ENCODE results near the gene TSPAN17. TPM values are rescaled to one million over a fixed set of nuclear protein-coding genes. Genes with fewer than 3 reads are reported as not detected.

Gene TSPAN17
- total RNA-seq, 1 experiment from 2014 or later, result 50.1 TPM

DNA sequence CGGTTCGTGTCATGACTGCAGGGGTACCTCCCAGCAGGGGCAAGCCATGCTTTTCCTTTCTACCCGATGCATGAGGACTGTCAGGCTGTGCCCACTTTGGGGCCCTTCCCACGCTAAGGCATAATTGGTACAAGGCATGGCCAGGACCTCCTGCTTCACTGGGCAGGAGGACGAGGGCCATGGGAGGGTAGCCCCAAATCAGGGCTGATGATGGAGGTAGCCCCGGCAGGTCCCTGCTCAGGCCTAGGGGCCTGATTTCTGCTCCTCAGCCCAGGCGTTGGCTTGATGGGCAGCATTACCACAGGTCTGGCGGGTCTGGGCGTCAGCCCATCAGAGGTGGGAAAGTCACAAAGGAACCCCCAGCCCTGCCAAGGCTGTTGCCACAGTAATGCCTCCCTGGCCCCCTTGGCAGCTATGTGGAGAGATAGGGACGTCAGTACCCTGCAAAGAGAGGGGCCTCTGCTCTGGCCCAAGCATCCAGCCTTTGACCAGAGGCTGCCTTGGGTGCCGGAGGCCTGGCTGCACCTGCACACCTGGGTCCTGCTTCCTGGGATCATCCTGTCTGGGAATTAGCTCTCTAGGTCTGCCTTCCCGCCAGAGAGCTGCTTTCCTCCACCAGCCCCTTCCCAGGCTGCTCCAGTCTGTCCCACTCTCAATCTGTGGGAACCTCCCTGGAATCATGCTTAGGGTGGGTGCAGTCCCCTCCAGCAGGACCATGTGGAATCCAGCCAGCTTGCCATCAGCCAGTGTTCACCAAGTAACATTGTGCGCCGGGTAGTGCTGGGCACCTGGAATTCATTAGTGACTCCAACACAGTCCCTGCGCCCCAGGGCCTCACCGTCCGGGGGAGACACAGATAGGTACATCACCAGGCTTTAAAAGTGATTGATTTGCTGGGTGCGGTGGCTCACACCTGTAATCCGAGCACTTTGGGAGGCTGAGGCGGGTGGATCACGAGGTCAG lies 15.4 kb downstream of the TSPAN17 start:
- no peaks in the 10 kb centered on the region for H4K20me1 ChIP-seq (ENCODE audit: insufficient read depth)
- H3K79me2 ChIP-seq (ENCODE audit: insufficient read depth, low read length), result no peaks in the 10 kb centered on the region
- no peak for ATAC-seq
- no peaks in the 10 kb centered on the region for H3K9me3 ChIP-seq (ENCODE audit: control insufficient read depth in 1 of 2, insufficient read depth in 1 of 2, low read depth in 1 of 2, low read length in 2 of 2)
- intact Hi-C loops (cut with micrococcal nuclease), result loop anchor here (5.0 kb wide), 1 partner anchor 160 kb away; no protein-coding TSS in a partner anchor
- H3K4me2 ChIP-seq (ENCODE audit: low read length), result no peak overlapping the region
- ChIA-PET CTCF (interaction anchor here (1.2 kb wide), 1 partner anchor 451 kb away, joined by 4 read pairs; no protein-coding TSS in a partner anchor), RAD21 (ENCODE audit: low non-redundant PET in 1 of 2, low total read pairs in 2 of 2, uncharacterized antibody in 2 of 2, unreplicated experiment in 2 of 2) (no interaction called here), POLR2A (no interaction called here)
- H3K27ac ChIP-seq (ENCODE audit: low read depth, low read length), result no peak overlapping the region
- TF ChIP-seq, protein P1, sequence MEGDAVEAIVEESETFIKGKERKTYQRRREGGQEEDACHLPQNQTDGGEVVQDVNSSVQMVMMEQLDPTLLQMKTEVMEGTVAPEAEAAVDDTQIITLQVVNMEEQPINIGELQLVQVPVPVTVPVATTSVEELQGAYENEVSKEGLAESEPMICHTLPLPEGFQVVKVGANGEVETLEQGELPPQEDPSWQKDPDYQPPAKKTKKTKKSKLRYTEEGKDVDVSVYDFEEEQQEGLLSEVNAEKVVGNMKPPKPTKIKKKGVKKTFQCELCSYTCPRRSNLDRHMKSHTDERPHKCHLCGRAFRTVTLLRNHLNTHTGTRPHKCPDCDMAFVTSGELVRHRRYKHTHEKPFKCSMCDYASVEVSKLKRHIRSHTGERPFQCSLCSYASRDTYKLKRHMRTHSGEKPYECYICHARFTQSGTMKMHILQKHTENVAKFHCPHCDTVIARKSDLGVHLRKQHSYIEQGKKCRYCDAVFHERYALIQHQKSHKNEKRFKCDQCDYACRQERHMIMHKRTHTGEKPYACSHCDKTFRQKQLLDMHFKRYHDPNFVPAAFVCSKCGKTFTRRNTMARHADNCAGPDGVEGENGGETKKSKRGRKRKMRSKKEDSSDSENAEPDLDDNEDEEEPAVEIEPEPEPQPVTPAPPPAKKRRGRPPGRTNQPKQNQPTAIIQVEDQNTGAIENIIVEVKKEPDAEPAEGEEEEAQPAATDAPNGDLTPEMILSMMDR (IDR thresholded peaks at IDR 0.05 in 2 of 3, conservative IDR thresholded peaks at IDR 0.05 in 1 of 3; ENCODE audit: borderline replicate concordance in 1 of 3, insufficient read depth in 1 of 3, low read depth in 2 of 3, low read length in 2 of 3), result no peak
- no peak for TF ChIP-seq POLR2A (IDR thresholded peaks at IDR 0.05; ENCODE audit: borderline replicate concordance, extremely low read depth, insufficient read depth, insufficient read length)
- TF ChIP-seq, protein P2, sequence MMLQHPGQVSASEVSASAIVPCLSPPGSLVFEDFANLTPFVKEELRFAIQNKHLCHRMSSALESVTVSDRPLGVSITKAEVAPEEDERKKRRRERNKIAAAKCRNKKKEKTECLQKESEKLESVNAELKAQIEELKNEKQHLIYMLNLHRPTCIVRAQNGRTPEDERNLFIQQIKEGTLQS (IDR thresholded peaks at IDR 0.05), result no peak
- TF ChIP-seq RAD21 (IDR thresholded peaks at IDR 0.05; ENCODE audit: low read depth), result no peak
- TF ChIP-seq FOSL1 (IDR thresholded peaks at IDR 0.05; ENCODE audit: low read depth), result no peak
- TF ChIP-seq SP1 (IDR thresholded peaks at IDR 0.05; ENCODE audit: low read depth), result no peak
- no peak for TF ChIP-seq CEBPB (IDR thresholded peaks at IDR 0.05; ENCODE audit: low read depth)
- TF ChIP-seq YY1 (IDR thresholded peaks at IDR 0.05; ENCODE audit: extremely low read depth, insufficient replicate concordance, low read depth, low read length), result no peak
- TF ChIP-seq SRF (IDR thresholded peaks at IDR 0.05; ENCODE audit: low read depth), result no peak
- TF ChIP-seq EZH2 (IDR thresholded peaks at IDR 0.05), result no peak
- TF ChIP-seq, protein P3, sequence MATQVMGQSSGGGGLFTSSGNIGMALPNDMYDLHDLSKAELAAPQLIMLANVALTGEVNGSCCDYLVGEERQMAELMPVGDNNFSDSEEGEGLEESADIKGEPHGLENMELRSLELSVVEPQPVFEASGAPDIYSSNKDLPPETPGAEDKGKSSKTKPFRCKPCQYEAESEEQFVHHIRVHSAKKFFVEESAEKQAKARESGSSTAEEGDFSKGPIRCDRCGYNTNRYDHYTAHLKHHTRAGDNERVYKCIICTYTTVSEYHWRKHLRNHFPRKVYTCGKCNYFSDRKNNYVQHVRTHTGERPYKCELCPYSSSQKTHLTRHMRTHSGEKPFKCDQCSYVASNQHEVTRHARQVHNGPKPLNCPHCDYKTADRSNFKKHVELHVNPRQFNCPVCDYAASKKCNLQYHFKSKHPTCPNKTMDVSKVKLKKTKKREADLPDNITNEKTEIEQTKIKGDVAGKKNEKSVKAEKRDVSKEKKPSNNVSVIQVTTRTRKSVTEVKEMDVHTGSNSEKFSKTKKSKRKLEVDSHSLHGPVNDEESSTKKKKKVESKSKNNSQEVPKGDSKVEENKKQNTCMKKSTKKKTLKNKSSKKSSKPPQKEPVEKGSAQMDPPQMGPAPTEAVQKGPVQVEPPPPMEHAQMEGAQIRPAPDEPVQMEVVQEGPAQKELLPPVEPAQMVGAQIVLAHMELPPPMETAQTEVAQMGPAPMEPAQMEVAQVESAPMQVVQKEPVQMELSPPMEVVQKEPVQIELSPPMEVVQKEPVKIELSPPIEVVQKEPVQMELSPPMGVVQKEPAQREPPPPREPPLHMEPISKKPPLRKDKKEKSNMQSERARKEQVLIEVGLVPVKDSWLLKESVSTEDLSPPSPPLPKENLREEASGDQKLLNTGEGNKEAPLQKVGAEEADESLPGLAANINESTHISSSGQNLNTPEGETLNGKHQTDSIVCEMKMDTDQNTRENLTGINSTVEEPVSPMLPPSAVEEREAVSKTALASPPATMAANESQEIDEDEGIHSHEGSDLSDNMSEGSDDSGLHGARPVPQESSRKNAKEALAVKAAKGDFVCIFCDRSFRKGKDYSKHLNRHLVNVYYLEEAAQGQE (IDR thresholded peaks at IDR 0.05; ENCODE audit: low read depth), result no peak
- TF ChIP-seq POLR2AphosphoS5 (IDR thresholded peaks at IDR 0.05; ENCODE audit: low read depth, low read length), result no peak
- no peak for TF ChIP-seq ELF1 (IDR thresholded peaks at IDR 0.05; ENCODE audit: borderline replicate concordance, low read depth)
- TF ChIP-seq CBX3 (IDR thresholded peaks at IDR 0.05; ENCODE audit: low read depth), result no peak
- no peak for TF ChIP-seq JUND (IDR thresholded peaks at IDR 0.05)
- no peak for TF ChIP-seq EGR1 (IDR thresholded peaks at IDR 0.05; ENCODE audit: low read depth)
- TF ChIP-seq, protein P4, sequence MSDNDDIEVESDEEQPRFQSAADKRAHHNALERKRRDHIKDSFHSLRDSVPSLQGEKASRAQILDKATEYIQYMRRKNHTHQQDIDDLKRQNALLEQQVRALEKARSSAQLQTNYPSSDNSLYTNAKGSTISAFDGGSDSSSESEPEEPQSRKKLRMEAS (IDR thresholded peaks at IDR 0.05), result no peak
- TF ChIP-seq ZNF274 (IDR thresholded peaks at IDR 0.05; ENCODE audit: low read depth, low read length), result no peak
- TF ChIP-seq, protein P5, sequence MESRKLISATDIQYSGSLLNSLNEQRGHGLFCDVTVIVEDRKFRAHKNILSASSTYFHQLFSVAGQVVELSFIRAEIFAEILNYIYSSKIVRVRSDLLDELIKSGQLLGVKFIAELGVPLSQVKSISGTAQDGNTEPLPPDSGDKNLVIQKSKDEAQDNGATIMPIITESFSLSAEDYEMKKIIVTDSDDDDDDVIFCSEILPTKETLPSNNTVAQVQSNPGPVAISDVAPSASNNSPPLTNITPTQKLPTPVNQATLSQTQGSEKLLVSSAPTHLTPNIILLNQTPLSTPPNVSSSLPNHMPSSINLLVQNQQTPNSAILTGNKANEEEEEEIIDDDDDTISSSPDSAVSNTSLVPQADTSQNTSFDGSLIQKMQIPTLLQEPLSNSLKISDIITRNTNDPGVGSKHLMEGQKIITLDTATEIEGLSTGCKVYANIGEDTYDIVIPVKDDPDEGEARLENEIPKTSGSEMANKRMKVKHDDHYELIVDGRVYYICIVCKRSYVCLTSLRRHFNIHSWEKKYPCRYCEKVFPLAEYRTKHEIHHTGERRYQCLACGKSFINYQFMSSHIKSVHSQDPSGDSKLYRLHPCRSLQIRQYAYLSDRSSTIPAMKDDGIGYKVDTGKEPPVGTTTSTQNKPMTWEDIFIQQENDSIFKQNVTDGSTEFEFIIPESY (IDR thresholded peaks at IDR 0.05; ENCODE audit: extremely low read depth, insufficient replicate concordance, low read length), result no peak
- no peak overlapping the region for H3K4me3 ChIP-seq (replicated peaks in 1 of 2; ENCODE audit: low read depth in 1 of 2, low read length in 2 of 2)
- no peak overlapping the region for H3K9ac ChIP-seq (ENCODE audit: low read length)
- no peaks in the 10 kb centered on the region for H3K9me2 ChIP-seq (ENCODE audit: insufficient read depth)
- H2AFZ ChIP-seq (ENCODE audit: low read depth, low read length, poor library complexity, severe bottlenecking), result no peak overlapping the region
- no peaks in the 10 kb centered on the region for H3K36me3 ChIP-seq (ENCODE audit: control insufficient read depth in 1 of 2, insufficient read depth in 2 of 2, low read length in 2 of 2)
- H3K27me3 ChIP-seq (ENCODE audit: insufficient read depth, low read length), result no peaks in the 10 kb centered on the region
- BruUV-seq (replicated peaks), result no TSS peak
- H3K4me1 ChIP-seq (ENCODE audit: control insufficient read depth in 1 of 2, insufficient read depth in 2 of 2, low read length in 2 of 2), result no peaks in the 10 kb centered on the region; a peak in 1 of 4 replicates
- DNase-seq (ENCODE audit: low read depth, low spot score), result no peak

Measured in HCT116 (cell line).